Measurements from ENCODE around the gene ANKS4B.

- TF ChIP-seq EP300 (conservative IDR thresholded peaks at IDR 0.05; ENCODE audit: poor library complexity, severe bottlenecking): no peak
- no peak for TF ChIP-seq CTCF (IDR thresholded peaks at IDR 0.05; ENCODE audit: poor library complexity, severe bottlenecking)
- TF ChIP-seq EZH2 (IDR thresholded peaks at IDR 0.05; ENCODE audit: borderline replicate concordance, insufficient read depth, low read length, poor library complexity, severe bottlenecking): no peak
These were observed 22.0 kb upstream of the ANKS4B start, which contains the start of gene ZP2 for GRCh38 chr16:21211486-21211885.
